ENCODE results near the gene RHBDL1.
"Not testable (repeated sequence)": the region's sequence is repeated elsewhere in the genome, so short reads cannot be mapped to it uniquely, and the experiment has no call there.

RHBDL1 gene

DNA sequence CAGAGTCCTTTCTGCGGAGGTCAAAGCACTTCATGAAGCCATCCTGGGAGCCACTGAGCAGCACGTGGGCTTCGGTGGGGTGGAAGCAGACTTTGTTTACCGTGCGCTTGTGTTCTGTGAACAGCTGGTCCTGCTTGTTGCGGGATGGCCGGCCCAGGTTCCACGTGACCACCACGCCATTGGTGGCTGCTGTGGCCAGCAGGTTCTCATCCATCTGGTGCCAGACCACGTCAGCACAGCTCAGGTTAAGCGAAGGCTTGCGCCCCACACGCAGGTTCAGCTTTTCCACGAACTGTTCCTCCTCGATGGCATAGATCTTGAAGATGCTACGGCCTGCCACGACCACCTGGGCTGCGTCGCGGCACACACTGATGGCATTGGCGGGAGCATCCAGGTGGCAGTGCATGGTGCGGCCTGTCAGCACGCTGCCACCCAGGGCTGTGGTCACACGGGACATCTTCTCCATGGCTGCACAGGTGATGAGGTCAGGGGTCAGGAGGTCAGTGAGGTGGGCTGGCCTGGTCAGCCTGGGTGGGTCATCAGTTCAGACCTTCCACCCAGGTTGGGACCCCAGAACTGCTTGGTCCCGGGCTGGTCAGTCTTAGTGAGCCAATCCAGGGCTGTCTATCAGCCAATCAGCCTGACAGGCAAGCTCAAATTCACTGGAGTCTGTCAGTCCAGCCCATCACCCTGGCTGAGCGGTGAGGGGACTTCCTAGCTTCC lies 13.9 kb downstream of the RHBDL1 start:
- FAIRE-seq: no peak

DNA sequence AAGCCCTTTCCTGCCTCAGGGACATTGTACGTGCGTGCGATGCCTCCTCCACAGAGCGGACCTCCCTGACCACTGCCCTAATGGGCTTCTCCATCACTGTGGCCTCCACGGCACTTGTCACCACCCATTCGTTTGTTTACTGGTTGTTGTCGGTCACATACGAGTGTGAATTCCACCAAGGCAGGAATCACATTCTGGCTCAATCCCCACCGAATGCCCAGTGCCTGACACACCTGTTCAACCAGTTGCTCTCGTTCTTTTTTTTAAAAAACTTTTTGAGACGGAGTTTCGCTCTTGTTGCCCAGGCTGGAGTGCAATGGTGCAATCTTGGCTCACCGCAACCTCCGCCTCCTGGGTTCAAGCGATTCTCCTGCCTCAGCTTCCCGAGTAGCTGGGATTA lies 15.8 kb downstream of the RHBDL1 start:
- not testable (repeated sequence) for FAIRE-seq

DNA sequence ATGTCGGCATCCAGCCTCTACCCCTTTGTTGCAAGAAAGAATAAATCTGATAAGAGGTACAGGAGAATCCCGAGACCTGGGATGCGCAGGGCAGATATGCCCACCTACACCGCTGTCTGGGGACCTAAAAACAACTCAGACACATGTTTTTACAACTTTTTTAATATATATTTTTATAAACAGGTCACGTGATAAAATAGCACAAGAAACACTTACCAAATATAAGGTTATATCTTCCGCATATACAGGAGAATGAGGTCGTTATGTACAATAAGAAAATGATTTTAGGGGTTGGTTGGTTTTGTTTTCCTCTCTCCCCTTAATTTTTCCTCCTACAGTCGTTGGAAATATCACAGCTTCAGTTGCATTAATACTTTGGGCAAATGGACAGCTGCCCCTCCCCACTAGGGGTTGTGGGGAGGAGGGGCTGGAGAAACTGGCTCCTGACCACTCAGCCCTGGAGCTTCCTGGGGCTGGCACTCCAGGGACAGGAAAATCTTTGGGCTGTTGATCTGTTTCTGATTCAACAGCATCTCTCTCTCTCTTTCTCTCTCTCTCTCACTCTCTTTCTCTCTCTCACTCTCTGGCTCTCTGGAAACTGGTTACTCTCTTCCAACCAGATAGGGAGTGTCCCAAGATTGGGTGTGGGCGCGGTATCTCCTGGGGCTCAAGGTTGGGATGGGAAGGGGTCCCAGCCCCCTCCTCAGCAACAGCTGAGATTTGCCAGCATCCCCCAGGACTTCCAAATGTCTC lies 17.1 kb downstream of the RHBDL1 start:
- FAIRE-seq: no peak

DNA sequence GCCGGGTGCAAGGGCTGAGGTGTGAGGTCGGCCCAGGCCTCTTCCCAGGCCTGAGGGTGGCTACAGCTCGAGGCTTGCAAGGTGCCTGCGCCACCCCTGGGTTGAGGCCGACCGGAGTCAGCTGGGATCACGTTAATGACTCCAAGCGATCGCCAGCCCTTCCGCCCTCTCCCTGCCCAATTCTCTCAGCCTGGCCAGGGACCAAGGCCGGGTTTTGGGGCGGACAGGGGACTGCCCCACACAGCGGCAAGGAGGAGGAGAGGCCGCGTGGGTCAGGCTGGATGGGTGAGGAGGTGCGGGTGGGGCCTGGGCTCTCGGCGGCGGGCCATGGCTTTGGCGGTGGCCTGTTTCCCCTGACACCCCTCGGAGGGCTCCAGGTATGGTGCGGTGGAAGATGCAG lies 17.9 kb downstream of the RHBDL1 start:
- FAIRE-seq: no peak

DNA sequence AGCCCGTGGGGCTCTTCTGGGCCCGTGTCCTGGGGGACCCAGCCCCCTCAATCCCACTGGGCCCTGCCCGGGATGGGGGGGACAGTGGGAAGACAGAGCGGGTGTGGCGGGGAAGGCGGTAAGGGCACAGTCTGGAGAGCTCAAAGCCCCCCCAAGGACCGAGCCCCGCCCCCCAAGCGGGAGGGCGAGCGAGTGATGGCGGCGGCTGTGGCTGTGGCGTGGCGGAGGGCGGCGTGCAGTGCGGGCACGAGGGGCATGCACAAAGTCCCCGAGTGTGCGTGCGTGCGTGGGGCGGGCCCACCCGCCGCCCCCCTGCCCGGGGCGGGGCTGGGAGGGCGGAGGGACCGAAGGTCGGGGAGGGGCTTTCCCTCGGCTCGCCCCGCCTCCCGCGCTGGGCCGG lies 18.3 kb downstream of the RHBDL1 start:
- no peak for FAIRE-seq

DNA sequence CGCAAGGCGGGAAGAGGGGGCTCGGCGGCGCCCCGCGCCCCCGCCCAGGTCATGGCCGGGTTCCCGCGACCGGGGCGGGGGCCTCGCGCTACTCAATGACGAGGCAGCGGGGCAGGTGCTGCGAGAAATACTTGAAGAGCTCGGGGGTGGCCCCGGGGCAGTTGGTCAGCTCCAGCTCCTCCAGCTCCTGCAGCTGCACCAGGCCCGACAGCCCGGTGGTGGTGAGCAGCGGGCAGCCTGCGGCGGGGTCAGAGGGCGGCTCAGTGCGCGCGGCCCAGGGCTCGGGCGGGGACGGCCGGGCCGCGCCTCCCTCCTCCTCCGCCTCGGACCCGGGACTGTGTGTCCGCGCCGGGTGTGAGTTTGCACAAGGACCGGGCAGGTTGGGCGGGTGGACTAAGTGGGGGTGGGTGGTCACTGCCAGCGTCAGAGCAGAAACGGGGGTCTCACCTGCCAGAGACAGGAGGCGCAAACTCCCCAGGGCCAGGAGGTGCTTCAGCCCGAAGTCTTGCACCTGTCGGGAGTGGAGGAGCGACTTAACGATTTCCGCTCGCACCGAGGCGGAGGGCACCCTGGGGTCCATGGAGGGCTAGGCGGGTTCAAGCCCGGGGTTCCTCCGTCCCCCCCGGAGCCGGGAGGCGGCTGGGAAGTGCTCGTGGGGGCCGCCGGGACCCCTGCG lies 18.9 kb downstream of the RHBDL1 start:
- no peak for FAIRE-seq

DNA sequence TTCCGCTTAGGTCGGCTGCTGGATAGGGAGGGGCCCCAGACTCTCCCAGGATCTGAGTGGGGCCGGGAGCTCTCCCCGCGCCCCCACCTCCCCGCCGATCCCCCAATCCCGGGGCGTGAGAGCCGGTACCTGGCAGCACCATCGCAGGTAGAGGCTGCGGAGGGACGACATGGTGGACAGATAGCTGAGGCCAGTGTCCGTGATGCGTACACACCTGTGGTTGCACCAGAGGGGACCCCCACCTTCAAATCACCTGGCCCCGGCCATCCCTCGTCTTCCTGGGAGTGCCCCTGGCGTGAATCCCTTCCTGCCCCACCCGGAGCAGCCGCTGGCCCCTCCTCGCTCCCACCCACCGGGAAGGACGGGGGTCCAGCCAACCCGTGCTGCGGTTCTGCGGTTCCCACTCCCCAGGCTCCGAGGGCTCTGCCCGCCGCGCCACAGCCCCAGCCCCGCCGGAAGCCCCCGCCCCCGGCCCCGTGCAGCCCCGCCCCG lies 19.4 kb downstream of the RHBDL1 start:
- FAIRE-seq: no peak

DNA sequence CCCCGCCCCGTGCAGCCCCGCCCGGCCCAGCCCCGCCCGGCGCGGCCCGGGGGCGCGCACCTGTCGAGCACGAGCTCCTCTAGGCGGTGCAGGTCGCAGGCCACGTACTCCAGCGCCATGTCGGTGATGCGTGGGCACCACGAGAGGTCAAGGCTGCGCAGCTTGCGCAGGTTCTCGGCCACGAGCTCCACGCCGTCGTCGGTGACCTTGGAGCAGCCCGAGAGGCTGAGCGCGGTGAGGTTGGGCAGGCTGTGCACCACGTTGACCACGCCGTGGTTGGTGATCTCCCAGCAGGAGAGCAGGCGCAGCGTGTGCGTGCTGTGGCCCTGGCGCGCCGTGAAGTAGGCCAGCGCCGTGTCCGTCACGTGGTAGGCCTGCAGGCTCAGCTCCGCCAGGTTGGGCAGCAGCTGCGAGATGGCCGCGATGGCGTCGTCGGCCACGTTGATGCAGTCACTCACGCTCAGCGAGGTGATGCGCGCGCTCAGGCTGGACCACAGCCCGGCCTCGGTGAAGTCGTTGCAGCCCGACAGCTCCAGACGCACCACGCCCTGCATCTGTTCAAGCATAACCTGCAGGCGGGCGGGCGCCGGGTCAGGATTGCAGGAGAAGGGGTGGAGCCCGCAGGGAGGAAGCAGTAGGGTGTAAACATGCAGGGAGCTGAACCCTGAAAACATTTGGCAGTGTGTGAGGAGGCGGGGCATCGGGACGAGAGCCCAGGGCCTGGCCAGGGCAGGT lies 20.1 kb downstream of the RHBDL1 start:
- FAIRE-seq: no peak

DNA sequence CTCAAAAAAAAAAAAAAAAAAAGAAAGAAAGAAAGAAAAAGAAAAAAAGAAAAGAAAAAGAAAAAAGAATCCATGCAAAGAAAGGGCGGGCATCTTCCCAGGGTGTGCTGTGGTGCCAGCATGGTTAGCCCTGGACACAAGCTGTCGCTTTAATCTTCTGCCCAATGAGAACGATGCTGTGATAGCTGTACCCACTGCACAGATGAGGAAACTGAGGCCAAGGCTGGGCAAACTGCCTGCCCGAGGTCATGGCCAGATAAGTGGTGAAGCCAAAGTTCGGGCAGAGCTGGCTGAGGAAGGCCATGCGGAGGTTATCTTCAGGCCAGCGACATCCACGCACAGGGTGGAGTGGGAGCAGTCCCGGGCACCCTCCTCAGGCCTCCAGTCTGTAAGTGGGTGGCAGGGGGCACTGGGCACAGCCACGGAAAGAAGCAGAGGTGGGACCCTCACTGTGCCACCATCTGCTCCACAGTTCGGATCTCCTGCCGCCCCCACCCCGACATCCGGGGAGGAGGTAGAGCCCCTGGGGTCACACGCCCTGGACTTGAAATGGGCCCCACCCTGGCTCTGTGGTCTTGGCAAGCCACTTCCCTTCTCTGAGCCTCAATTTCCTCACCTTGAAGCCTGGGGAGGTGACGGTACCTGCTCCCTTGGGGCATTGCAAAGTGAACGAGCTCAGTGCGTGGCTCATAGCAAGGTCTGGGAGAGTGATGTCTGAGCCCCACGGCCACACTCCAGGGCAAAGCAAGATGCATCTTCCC lies 23.6 kb downstream of the RHBDL1 start:
- FAIRE-seq: no peak

DNA sequence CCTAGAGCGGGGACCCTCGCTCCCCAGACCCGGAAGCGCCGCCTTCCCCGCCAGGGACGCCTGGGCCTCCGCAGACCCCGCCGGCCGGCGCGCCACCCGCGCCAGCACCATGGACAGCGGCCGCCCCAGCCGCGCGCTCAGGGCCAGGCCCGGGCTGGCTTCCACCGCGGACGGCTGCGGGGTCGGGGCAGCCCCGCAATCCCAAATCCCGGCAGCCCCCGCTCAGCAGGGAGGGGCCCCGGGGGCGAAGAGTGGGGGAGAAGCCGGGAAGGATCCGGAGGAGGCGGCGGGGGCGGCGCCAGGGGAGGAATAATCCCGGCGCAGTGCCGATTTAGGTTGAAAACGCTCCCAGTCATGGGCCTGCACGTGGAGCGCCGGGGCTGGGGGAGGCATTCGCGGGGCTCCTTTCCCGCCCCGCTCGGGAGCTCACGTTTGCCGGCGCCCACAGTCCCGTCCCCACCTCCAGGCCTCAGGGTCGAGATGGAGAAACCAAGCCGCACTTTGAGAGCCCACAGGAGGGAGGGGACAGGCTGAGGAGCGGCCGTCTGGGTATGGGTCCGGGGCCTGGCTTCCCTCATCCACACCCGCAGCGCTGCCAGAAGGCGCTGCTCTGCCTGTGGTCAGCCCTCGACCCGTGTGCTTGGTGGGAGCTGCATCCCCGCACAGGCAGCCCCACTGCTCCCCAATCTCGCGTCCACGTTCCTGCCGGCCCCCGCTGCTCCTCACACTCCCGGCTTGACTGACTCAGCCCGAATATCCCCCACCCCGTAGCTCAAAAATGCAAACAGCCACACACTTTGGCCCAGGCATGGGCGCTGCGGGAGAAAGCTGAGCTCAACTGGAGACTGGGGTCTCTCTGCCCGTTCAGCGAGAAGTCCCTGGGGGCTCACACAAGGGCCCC lies 25.5 kb downstream of the RHBDL1 start:
- FAIRE-seq: no peak

DNA sequence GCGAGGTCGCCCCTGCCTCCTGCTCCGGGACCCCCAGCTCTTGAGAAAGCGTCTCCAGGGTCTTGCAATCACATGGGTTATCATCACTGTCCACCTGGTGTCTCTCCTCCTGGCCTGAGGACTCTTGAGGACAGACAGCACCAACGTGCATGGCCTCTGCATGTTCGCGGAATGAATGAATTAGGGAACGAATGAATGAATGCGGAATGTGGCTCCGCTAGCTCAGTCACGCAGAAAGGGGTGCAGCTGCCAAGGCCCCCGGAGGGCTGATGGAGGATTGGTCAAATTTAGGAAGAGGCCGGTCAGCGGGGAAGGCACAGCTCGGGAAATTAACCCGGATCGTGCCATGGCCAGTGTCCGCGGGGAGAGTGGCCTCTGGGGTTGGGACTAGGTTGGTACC lies 26.9 kb downstream of the RHBDL1 start:
- FAIRE-seq: no peak

DNA sequence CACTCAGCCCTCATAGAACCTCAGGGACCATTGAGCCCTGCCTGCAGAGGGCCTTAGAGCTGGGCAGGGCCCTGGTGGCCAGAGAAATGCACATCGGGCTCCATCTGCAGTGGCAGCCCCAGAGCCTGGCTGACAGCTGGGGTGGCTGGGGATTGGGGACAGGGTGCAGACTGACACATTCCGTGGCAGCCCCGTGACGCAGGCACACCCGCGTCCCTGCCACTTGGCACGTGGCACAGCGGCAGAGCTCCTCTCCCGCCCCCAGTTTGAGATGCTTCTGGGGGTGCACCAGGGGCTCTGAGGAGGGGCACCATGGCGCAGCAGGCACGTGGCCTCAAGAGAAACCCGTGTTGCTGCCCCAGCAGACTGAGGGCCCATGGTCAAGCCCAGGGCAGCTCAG lies 27.9 kb downstream of the RHBDL1 start:
- FAIRE-seq: no peak

DNA sequence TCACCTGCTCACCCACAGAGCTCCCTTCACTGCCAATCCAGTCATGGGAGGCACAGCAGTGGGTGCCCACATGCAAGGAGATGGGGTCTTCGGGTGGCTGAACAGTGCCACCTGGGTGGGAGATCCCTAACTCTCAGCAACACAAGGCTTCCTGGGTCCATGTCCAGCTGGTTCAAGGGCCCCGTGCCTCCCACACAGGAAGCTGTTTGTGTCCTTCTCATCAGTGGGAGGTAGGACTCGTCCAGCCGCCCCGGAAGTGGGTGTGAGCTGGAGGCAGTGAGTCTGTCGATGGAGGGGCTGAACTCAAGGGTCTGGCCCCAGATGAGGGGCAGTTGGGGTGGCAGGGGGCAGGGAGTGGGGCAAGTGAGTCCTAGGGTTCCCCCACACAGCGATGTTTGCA lies 28.6 kb downstream of the RHBDL1 start:
- FAIRE-seq: no peak

DNA sequence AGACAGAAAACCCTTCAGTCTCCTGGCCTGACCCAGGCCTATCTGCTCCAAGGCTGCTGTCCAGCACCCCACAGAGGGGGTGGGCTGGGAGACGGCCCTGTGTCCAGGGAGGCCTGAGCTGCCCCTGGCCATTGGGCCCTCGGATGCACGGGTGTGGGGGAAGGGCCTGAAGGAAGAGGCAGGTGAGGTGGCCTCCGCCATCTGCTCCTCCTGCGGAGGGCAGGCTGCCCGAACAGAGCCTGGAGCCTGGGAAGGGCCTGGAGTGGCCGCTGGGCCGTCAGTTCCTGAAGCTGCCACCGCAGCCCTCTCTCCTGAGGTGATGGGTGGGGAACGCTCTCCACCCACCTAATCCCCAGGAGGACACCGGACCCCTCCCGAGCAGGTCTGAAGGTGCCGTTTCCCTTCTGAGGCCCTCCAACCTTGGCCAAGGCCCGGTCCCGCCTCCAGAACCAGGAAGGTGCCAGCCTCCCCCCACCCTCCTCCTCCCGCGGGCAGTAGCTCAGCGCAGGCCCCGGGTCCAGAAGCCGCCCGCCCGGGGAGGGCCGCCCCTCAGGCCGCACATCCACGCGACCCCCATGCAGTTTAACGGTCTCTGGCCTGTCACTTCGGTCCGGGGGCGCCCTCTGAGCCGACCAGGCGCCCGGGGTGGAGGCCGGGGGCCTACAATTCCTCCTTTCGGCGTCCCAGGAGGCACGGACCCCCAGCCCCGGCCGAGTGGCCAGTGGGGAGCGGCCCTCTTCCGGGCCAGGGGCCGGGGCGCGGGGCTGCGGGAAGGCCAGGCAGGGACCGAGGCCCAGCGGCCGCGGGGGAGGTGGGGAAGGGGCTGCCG lies 29.3 kb downstream of the RHBDL1 start:
- FAIRE-seq: no peak

DNA sequence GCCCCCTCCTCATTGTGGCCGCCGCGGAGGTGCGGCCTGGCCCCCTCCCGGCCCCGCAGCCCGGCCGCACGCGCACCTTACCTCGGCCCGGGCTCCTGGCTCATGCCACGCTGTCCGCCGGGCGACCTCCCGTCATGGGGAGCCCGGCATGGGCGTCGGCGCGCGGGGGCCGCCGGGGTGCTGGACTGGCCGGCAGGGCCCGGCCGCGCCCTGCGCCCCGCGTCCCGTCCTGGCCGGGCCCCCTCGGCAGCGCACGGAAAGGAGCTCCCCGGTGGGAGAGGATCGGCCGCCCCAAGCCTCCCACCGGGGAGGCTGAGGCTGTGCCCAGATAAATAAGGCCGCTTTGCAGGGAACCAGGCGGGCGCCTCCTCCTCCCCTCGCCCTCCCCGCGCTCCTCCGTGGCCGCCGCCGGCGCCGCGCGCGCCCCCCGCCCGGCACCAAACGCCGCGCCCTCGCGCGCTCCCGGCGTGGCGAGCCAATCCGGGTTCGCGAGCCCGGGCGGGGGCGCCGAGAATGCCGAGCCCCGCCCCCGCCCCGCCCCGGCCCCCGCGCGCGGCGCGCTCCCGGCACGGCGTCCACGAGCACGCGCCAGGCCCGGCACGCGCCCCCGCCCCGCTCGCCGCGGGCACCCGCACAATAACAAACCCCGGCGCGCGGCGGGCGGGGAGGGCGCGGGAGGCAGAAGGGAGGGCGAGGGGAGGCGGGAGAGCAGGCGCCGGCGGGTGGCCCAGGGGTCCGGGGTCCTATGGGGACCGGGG lies 30.1 kb downstream of the RHBDL1 start, which contains the start of gene FBXL16:
FBXL16 (minus strand) TSS at position 371 of the 758 bp plus-strand sequence. CDS start 8,396 bp downstream, outside the sequence.
- no peak for FAIRE-seq

DNA sequence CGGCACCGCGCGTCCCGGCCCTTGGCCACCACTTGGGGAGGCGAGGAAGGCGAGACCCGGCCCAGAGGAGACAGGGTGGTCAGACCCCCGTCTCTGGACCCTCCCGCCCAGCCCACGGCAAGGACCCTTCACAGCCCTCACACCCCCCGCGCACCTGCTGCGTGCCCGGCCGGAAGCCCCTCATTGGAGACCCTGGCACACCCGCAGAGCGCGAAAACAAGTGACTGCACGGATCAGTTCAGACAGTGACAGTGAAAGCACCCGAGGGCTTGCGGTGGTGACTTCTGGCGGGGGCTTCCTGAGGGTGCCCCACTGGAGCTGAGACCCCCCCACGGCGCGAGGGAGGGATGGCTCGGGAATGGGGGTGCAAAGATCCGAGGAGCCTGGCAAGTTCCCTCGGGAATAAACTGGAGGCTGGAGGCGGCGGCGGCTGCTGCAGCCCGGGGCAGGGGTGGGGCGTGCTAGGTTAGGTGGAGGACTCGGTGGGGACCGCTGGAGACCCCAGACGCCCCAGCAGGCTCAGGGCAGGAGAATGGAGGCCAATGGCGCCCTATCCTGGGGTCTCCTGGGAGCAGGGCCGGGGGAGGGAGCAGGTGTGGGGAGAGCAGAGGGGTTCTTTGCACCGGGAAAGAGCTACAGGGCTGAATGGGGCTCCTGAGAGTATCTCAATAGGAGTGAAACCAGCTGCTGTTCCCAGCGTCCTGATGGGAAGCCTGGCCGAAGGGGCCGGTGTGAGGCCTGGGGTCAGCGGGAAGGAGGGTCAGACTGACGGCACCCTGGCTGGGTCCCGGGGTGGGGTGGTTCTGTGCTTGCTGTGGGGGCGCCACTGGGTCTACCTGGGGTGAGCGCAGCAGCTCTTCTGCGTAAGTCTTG lies 31.0 kb downstream of the RHBDL1 start:
- FAIRE-seq: no peak

DNA sequence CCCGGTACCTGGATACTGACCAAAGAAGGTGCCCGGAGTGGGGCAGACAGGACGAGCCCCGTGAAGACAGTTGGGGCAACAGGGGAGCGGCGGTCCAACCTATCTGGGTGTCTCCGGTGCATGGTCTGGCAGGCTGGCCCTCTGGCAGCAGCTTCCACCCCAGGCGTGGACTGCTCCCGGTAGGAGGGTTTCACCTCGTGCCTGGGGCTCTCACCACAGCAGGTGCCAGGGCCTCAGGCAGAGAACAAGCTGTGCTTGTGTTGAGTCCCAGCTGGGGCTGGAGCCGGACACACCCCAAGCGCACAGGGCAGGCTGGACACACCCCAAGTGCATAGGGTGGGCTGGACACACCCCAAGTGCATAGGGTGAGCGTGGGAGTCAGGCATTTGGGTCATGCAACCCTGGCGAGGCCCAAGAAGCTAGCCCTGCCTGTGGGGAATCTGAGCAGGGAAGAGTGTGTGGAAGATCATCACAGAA lies 31.6 kb downstream of the RHBDL1 start:
- FAIRE-seq: no peak

DNA sequence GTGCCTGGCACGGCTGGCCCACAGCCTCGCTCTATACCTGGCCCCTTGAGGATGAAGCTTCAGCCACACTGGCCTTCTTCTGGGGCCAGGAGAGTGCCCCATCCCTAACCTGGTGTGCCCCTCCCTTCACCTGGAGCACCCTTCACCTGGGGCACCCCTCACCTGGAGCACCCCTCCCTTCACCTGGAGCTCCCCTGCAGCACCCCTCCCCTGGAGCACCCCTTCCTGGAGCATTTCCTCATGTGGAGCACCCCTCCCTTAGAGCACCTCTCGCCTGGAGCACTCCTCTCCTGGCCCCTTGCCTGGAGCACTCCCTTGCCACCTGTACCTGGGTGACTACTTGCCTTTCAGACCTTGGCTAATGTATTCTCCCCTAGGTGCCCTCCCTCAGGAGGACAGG lies 32.5 kb downstream of the RHBDL1 start:
- no peak for FAIRE-seq

Measured in A204.1 (cell line).